Right atrium auricular region (tissue), 2 donors: ENCODE results near the gene ACTR2. TPM values are rescaled to one million over a fixed set of nuclear protein-coding genes. Genes with fewer than 3 reads are reported as not detected.
"Not testable (repeated sequence)": the region's sequence is repeated elsewhere in the genome, so short reads cannot be mapped to it uniquely, and the experiment has no call there.

Experiments
- DNase-seq: peaks from one replicate; pipeline ENCODE4 v3.0.0-alpha.2; 2019; ENCODE audit warnings: low spot score
- H3K27ac ChIP-seq, 2 donors: fragments of 200-600 bp; sonication (generic); 1 replicate in 1 of 2; 2 replicates in 1 of 2; pipeline ENCODE4 v1.5.1; 2016 to 2019
- H3K27me3 ChIP-seq, 2 donors: fragments of 200-600 bp; sonication (generic); one replicate each; pipeline versions ENCODE4 v1.5.1 to v1.6.0; 2017 to 2019
- H3K36me3 ChIP-seq: fragments of 200-600 bp; sonication (generic); one replicate; pipeline ENCODE4 v1.5.1; 2016
- H3K4me1 ChIP-seq, 2 donors: fragments of 200-600 bp; sonication (generic); one replicate each; pipeline versions ENCODE4 v1.5.1 to v1.6.0; 2017 to 2019
- H3K4me3 ChIP-seq, 2 donors: fragments of 200-600 bp; sonication (generic); 1 replicate in 1 of 2; 2 replicates in 1 of 2; pipeline ENCODE4 v1.5.1; 2017 to 2019; ENCODE audit warnings: mild to moderate bottlenecking in 1 of 2, moderate library complexity in 1 of 2
- H3K9me3 ChIP-seq, 2 donors: fragments of 200-600 bp; sonication (generic); one replicate each; pipeline ENCODE4 v1.5.1; 2019
- total RNA-seq, 2 donors: library from RNA; depleted of rRNA; stranded (reverse); fragments of >200 nt; gene quantifications; one replicate each; pipeline ENCODE4 v1.1.0, GENCODE V29; 2016
- TF ChIP-seq, protein P1 (sequence below), 2 donors: fragments of 200-600 bp; sonication (generic); IDR thresholded peaks; one replicate each; pipeline ENCODE4 v1.5.1; 2019; ENCODE audit warnings: antibody characterized with exemption in 2 of 2

Gene ACTR2
- total RNA-seq, 2 donors from 2014 or later = 41.2 to 45.5 TPM

DNA sequence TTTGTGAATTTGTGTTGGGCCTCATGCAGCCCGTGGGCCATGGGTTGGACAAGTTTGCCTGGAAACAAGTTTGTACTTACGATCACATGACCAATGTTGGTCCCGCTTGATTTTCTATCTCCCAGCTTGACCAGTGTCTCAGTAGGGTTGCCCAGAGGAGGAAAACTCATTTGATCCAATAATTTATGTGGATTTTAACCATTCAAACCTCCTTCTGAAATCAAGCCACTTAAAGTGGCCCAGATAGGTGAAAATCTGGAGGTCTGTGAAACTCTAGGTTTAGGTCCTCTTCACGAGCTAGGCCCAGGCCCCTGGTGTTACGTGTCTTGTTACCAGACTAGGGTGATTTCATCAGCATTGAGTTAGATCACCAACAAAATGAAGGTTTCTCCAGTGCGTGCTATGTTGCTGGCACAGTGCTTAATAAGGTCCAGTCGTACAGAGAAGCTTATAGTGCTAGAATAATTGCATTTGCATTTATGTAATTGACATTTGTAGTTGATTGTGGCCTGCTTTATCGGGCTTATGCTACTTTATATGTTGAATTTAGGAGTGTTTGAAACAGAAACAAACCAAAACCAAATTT lies 4.4 kb downstream of the ACTR2 start:
- Histone ChIP-seq H3K36me3 (no peaks in the 10 kb centered on the region), H3K4me3 (no peak overlapping the region), H3K27me3 (no peaks in the 10 kb centered on the region), H3K9me3 (no peaks in the 10 kb centered on the region), H3K27ac (peak overlapping the region in 1 of 2 donors; percentile 13), H3K4me1 (peaks cover 0 to 42% of the 10 kb centered on the region in 2 donors)
- DNase-seq = no peak
- TF ChIP-seq, protein P1, sequence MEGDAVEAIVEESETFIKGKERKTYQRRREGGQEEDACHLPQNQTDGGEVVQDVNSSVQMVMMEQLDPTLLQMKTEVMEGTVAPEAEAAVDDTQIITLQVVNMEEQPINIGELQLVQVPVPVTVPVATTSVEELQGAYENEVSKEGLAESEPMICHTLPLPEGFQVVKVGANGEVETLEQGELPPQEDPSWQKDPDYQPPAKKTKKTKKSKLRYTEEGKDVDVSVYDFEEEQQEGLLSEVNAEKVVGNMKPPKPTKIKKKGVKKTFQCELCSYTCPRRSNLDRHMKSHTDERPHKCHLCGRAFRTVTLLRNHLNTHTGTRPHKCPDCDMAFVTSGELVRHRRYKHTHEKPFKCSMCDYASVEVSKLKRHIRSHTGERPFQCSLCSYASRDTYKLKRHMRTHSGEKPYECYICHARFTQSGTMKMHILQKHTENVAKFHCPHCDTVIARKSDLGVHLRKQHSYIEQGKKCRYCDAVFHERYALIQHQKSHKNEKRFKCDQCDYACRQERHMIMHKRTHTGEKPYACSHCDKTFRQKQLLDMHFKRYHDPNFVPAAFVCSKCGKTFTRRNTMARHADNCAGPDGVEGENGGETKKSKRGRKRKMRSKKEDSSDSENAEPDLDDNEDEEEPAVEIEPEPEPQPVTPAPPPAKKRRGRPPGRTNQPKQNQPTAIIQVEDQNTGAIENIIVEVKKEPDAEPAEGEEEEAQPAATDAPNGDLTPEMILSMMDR (IDR thresholded peaks at IDR 0.05) = no peak

DNA sequence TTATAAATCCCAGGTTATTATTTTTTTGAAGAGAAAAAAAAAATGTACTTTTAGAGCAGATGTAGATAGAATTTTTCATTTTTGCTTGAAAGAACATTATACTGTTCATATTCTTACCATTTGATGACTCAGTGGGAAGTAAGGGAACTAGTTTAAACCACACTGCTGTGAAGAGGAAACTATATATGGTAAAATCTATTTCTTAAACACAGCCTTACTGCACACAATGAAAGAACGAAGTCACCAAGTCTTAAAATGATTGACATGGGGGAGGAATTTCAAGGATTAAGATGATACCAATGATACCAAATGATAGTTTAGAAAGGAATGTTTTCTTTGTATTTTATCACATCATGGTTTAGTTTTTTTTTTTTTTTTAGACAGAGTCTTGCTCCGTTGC lies 5.0 kb downstream of the ACTR2 start:
- H3K27ac ChIP-seq = no peak overlapping the region
- no peaks in the 10 kb centered on the region for H3K36me3 ChIP-seq
- no peak for DNase-seq
- no peaks in the 10 kb centered on the region for H3K27me3 ChIP-seq
- TF ChIP-seq, protein P1 (IDR thresholded peaks at IDR 0.05) = no peak
- H3K4me1 ChIP-seq = peaks cover 0 to 41% of the 10 kb centered on the region in 2 donors
- H3K4me3 ChIP-seq = no peak overlapping the region
- H3K9me3 ChIP-seq = no peaks in the 10 kb centered on the region

DNA sequence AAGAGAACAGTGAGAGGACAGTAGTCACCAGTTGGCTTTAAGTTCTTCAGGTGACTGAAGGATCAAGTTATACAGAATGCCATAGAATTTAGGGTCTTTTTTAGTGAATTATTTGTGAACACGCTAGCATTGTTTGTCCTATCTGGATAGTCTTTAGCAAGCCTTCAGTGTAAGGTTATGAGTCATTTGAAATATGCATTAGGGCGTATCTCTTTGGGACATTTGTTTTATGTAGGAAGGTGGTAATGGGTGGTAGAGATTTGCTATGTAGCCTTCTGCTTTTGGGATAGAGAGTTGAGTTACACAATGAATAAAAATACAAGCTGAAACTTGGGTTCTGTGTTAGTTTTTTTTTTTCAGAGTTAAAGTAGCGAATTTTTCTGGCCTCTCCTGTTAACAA lies 13.0 kb downstream of the ACTR2 start:
- Histone ChIP-seq H3K27ac (no peak overlapping the region), H3K36me3 (peaks cover 21% of the 10 kb centered on the region), H3K4me3 (no peak overlapping the region), H3K27me3 (no peaks in the 10 kb centered on the region), H3K9me3 (no peaks in the 10 kb centered on the region), H3K4me1 (peaks cover 0 to 6% of the 10 kb centered on the region in 2 donors)
- DNase-seq = no peak
- TF ChIP-seq, protein P1 (IDR thresholded peaks at IDR 0.05) = no peak

DNA sequence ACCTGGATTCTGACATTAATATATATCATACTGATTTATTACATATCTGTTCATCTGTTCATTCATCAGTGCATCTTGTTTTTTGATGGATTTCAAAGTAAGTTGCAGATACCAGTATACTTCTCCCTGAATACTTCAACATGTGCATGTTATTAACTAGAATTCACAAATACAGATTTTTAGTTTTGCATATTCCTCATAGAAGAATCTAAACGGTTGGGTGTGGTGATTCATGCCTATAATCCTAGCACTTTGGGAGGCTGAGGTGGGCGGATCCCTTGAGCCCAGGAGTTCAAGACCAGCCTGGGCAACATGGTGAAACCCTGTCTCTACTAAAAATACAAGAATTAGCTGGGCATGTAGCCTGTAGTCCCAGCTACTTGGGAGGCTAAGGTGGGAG lies 16.8 kb downstream of the ACTR2 start:
- DNase-seq, H3K4me1 ChIP-seq, H3K27me3 ChIP-seq, H3K4me3 ChIP-seq, H3K9me3 ChIP-seq, H3K27ac ChIP-seq: not testable (repeated sequence)
- peaks cover 35% of the 10 kb centered on the region for H3K36me3 ChIP-seq

DNA sequence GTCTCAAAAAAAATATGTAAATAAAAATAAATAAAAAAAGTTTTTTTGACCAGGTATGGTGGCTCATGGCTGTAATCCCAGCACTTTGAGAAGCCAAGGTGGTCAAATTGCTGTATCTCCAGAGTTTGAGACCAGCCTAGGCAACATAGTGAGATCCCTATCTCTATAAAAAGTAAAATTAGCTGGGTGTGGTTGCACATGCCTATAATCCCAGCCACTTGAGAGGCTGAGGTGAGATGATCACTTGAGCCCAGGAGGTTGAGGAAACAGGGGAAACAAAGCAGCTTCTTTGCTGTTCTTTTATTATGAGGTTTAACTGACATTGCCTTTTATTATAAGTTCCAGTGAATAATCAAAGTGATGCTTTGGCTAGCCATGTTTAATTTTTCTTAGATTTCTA lies 25.0 kb downstream of the ACTR2 start:
- no peaks in the 10 kb centered on the region for H3K4me1 ChIP-seq
- no peaks in the 10 kb centered on the region for H3K9me3 ChIP-seq
- no peaks in the 10 kb centered on the region for H3K27me3 ChIP-seq
- no peak for DNase-seq
- H3K4me3 ChIP-seq = no peak overlapping the region
- H3K27ac ChIP-seq = no peak overlapping the region
- TF ChIP-seq, protein P1 (IDR thresholded peaks at IDR 0.05) = no peak
- H3K36me3 ChIP-seq = peaks cover 14% of the 10 kb centered on the region

DNA sequence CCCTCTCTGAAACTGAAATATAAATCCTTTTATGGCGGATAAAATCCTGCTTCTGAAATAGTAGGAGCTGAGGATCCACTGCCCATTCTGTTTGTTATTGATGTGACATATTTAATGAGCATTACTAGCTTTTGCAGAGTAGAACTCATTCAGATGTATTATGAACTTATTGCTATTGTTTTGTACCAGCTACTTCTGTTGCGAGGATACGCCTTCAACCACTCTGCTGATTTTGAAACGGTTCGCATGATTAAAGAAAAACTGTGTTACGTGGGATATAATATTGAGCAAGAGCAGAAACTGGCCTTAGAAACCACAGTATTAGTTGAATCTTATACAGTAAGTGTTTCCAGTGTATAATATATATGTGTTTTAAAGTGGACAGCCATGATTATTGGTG lies 27.7 kb downstream of the ACTR2 start:
- Histone ChIP-seq H3K27me3 (no peaks in the 10 kb centered on the region), H3K27ac (no peak overlapping the region), H3K9me3 (no peaks in the 10 kb centered on the region), H3K4me3 (no peak overlapping the region), H3K36me3 (peaks cover 7% of the 10 kb centered on the region), H3K4me1 (no peaks in the 10 kb centered on the region)
- no peak for DNase-seq
- TF ChIP-seq, protein P1 (IDR thresholded peaks at IDR 0.05) = no peak
